GM12878 (cell line): ENCODE data around the gene PRSS50. TPM values are rescaled to one million over a fixed set of nuclear protein-coding genes. Genes with fewer than 3 reads are reported as not detected.

Experiments used
- CREB1 ChIP-seq: IDR thresholded peaks from 2 replicates; pipeline ENCODE4 v1.6.1; 2012; ENCODE audit warnings: low read depth, mild to moderate bottlenecking, inconsistent platforms
- POLR2AphosphoS5 ChIP-seq: IDR thresholded peaks from 2 replicates; pipeline ENCODE4 v1.6.1; 2011; ENCODE audit warnings: mild to moderate bottlenecking, low read length, inconsistent platforms
- TAF1 ChIP-seq: IDR thresholded peaks from 2 replicates; pipeline ENCODE4 v1.6.1; 2011; ENCODE audit warnings: mild to moderate bottlenecking, low read depth, low read length, borderline replicate concordance
- ZNF217 ChIP-seq: fragments of 450-650 bp; IDR thresholded peaks from 2 replicates; pipeline ENCODE4 v1.6.1; 2017; ENCODE audit warnings: antibody characterized with exemption, mild to moderate bottlenecking
- ZNF24 ChIP-seq: fragments of 450-650 bp; IDR thresholded peaks from 2 replicates; pipeline ENCODE4 v1.6.1; 2017; ENCODE audit warnings: antibody characterized with exemption, mild to moderate bottlenecking
- ZNF384 ChIP-seq: IDR thresholded peaks from 2 replicates; pipeline ENCODE4 v1.6.1; 2012; ENCODE audit warnings: low read depth, mild to moderate bottlenecking, low read length, improper control_type of control experiment, borderline replicate concordance
- polyA plus RNA-seq, 11 experiments: library from polyadenylated mRNA; depleted of rRNA in 4 of 11; unstranded in 6 of 11; stranded (reverse) in 5 of 11; fragments of >200 nt; fragmentation: Nextera tagmentation in 4 of 11; fragmentation: Illumina TruSeq in 1 of 11; extraction: Ambion mirVana in 4 of 11; extraction: Trizol in 1 of 11; gene quantifications; 1 replicate in 1 of 11; 2 replicates in 10 of 11; pipeline versions ENCODE4 v1.2.1 to v1.2.3, GENCODE V29; 2011 to 2016; ENCODE audit warnings: inconsistent platforms in 2 of 11, missing spikeins in 2 of 11, low read depth in 1 of 11
- total RNA-seq, 4 experiments: library from RNA; depleted of rRNA in 3 of 4; stranded (reverse); fragments of >200 nt in 3 of 4; fragmentation: Illumina TruSeq in 1 of 4; extraction: Trizol in 1 of 4; gene quantifications; 2 replicates each; pipeline versions ENCODE4 v1.2.1 to v1.2.3, GENCODE V29; 2013 to 2021
- TF ChIP-seq, protein P1 (sequence below): fragments of 150-350 bp; IDR thresholded peaks from 2 replicates; pipeline ENCODE4 v1.6.1; 2016; ENCODE audit warnings: low read depth, low read length
- TF ChIP-seq, protein P2 (sequence below), 3 experiments: IDR thresholded peaks in 2 of 3; conservative IDR thresholded peaks in 1 of 3; 2 replicates each; pipeline ENCODE4 v1.5.1; 2011; ENCODE audit warnings: low read depth in 3 of 3, low read length in 3 of 3, mild to moderate bottlenecking in 3 of 3, control low read depth in 2 of 3, moderate library complexity in 2 of 3, inconsistent platforms in 1 of 3, mixed read lengths in 1 of 3; ENCODE audit not compliant: control insufficient read depth in 2 of 3, insufficient read depth in 1 of 3; ENCODE audit errors: extremely low read depth in 1 of 3

PRSS50 gene
- total and polyA plus RNA-seq, 10 of the 15 experiments (the other 5 are each of a cell fraction or from before 2014, with no cell fraction given): 0.05 TPM; not detected in 9

DNA sequence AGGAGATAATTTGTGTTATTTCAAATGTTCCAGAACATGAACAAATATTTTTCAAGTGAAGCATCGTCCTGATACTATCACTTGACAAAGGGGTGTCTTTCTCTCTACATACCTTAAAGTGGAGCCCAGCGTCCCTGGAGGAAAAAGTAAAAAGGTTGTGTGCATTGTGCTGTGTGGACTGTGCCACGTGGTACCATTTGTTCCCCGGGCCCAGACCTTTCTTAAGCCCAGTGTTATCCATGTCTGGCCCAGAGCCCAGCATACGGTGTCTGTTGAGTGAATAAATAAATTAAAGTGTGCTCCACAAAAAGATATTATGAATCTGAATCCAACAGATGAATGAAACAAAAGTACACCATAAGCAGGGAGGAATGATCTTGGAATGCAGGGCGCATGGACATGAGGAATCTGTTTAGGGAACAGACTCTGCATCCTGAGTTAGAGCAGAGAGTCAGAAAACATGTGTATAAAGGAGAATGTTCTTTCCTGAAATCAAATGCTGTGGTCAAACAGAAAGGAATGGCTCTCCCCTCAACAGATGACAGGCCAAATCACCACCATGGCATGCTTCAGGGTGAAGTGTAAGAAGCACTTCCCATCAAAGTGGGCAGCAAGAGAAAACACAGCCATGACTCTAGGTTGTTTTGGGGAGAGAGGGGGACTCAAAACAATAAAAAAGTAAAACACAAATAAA, 8.1 kb upstream of the PRSS50 start (continued):
- TF ChIP-seq, protein P1, sequence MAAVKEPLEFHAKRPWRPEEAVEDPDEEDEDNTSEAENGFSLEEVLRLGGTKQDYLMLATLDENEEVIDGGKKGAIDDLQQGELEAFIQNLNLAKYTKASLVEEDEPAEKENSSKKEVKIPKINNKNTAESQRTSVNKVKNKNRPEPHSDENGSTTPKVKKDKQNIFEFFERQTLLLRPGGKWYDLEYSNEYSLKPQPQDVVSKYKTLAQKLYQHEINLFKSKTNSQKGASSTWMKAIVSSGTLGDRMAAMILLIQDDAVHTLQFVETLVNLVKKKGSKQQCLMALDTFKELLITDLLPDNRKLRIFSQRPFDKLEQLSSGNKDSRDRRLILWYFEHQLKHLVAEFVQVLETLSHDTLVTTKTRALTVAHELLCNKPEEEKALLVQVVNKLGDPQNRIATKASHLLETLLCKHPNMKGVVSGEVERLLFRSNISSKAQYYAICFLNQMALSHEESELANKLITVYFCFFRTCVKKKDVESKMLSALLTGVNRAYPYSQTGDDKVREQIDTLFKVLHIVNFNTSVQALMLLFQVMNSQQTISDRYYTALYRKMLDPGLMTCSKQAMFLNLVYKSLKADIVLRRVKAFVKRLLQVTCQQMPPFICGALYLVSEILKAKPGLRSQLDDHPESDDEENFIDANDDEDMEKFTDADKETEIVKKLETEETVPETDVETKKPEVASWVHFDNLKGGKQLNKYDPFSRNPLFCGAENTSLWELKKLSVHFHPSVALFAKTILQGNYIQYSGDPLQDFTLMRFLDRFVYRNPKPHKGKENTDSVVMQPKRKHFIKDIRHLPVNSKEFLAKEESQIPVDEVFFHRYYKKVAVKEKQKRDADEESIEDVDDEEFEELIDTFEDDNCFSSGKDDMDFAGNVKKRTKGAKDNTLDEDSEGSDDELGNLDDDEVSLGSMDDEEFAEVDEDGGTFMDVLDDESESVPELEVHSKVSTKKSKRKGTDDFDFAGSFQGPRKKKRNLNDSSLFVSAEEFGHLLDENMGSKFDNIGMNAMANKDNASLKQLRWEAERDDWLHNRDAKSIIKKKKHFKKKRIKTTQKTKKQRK: no peak
- no peak for TF ChIP-seq TAF1
- no peak for TF ChIP-seq POLR2AphosphoS5
- TF ChIP-seq ZNF217: no peak
- TF ChIP-seq ZNF24: no peak
- TF ChIP-seq CREB1: no peak
- TF ChIP-seq, protein P2, sequence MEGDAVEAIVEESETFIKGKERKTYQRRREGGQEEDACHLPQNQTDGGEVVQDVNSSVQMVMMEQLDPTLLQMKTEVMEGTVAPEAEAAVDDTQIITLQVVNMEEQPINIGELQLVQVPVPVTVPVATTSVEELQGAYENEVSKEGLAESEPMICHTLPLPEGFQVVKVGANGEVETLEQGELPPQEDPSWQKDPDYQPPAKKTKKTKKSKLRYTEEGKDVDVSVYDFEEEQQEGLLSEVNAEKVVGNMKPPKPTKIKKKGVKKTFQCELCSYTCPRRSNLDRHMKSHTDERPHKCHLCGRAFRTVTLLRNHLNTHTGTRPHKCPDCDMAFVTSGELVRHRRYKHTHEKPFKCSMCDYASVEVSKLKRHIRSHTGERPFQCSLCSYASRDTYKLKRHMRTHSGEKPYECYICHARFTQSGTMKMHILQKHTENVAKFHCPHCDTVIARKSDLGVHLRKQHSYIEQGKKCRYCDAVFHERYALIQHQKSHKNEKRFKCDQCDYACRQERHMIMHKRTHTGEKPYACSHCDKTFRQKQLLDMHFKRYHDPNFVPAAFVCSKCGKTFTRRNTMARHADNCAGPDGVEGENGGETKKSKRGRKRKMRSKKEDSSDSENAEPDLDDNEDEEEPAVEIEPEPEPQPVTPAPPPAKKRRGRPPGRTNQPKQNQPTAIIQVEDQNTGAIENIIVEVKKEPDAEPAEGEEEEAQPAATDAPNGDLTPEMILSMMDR (IDR thresholded peaks at IDR 0.05 in 2 of 3, conservative IDR thresholded peaks at IDR 0.05 in 1 of 3; ENCODE audit: control insufficient read depth in 2 of 3, extremely low read depth in 1 of 3, insufficient read depth in 1 of 3, low read depth in 3 of 3, low read length in 3 of 3): no peak
- TF ChIP-seq ZNF384: no peak
